Breast epithelium (tissue), 3 donors: ENCODE measurements around the gene CELF3.

Source experiments
- POLR2A ChIP-seq: fragments of 450-650 bp; IDR thresholded peaks from one replicate; pipeline ENCODE4 v1.6.1; 2016; ENCODE audit warnings: antibody characterized with exemption, mild to moderate bottlenecking, moderate library complexity
- POLR2AphosphoS5 ChIP-seq, 3 donors: sonication (generic); formaldehyde crosslinking; IDR thresholded peaks; one replicate each; pipeline ENCODE4 v1.6.1; 2017; ENCODE audit warnings: antibody characterized with exemption in 3 of 3
- TF ChIP-seq, protein P1 (sequence below), 3 donors: fragments of 450-650 bp; IDR thresholded peaks; one replicate each; pipeline ENCODE4 v1.5.1; 2016 to 2017; ENCODE audit warnings: antibody characterized with exemption in 3 of 3, mild to moderate bottlenecking in 3 of 3, moderate library complexity in 3 of 3

DNA sequence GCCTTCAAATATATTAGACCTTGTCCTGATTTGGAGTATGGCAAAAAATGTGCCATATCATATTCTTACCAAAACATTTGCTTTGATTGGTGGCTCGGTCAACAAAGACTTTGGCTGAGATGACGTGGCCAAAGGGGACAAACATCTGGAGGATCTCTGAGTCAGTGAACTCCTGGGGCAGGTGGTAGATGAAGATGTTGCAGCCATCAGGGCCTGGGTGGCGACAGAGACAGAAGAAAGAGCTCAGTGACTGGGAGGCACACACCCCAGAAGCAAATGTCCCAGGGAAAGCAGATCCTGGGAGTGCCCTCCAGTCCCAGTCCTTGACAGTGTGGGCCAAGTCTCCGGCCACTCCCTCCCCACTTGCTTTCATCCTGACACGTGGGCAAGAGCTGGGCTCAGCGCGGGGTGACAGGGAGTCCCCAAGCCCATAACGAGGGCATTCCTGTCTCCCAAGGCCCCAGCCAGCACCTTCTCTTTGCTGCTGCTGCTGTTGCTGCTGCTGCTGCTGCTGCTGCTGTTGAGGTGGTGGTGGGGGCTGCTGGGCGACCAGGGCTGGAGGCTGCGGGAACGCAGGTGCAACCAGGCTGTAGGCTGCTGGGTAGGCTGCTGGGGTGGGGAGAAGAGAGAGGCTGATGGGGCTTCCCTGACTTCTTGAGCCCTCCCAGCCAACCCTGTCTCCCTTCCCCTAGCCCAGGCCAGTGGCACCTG lies 10.7 kb downstream of the CELF3 start:
- TF ChIP-seq, protein P1, sequence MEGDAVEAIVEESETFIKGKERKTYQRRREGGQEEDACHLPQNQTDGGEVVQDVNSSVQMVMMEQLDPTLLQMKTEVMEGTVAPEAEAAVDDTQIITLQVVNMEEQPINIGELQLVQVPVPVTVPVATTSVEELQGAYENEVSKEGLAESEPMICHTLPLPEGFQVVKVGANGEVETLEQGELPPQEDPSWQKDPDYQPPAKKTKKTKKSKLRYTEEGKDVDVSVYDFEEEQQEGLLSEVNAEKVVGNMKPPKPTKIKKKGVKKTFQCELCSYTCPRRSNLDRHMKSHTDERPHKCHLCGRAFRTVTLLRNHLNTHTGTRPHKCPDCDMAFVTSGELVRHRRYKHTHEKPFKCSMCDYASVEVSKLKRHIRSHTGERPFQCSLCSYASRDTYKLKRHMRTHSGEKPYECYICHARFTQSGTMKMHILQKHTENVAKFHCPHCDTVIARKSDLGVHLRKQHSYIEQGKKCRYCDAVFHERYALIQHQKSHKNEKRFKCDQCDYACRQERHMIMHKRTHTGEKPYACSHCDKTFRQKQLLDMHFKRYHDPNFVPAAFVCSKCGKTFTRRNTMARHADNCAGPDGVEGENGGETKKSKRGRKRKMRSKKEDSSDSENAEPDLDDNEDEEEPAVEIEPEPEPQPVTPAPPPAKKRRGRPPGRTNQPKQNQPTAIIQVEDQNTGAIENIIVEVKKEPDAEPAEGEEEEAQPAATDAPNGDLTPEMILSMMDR (IDR thresholded peaks at IDR 0.05) = no peak
- no peak for TF ChIP-seq POLR2A
- no peak for TF ChIP-seq POLR2AphosphoS5 (IDR thresholded peaks at IDR 0.05)
